HL-60 (cell line): ENCODE data around the gene RAB26.
"Not testable (repeated sequence)": the region's sequence is repeated elsewhere in the genome, so short reads cannot be mapped to it uniquely, and the experiment has no call there.

Experiments used
- CTCF ChIP-seq: IDR thresholded peaks from one replicate; pipeline ENCODE4 v1.5.1; 2011; ENCODE audit warnings: low read length, control low read depth, inconsistent platforms; ENCODE audit not compliant: insufficient read depth
- POLR2AphosphoS5 ChIP-seq: IDR thresholded peaks from 2 replicates; pipeline ENCODE4 v1.6.1; 2012; ENCODE audit warnings: low read depth

- TF ChIP-seq CTCF, POLR2AphosphoS5: not testable (repeated sequence)
Observed at GRCh38 chr16:2107121-2107790, 41.2 kb upstream of the RAB26 start.
